Spleen (tissue), 7 donors: ENCODE measurements around the gene LRRC18.

Experiments used
- CTCF ChIP-seq, 11 experiments: fragments of 200-600 bp in 7 of 11; fragments of 450-650 bp in 4 of 11; sonication (generic) in 4 of 11; IDR thresholded peaks in 8 of 11; conservative IDR thresholded peaks in 3 of 11; 1 replicate in 7 of 11; 2 replicates in 4 of 11; pipeline versions ENCODE4 v1.4.0 to v1.8.0; 2016 to 2021; ENCODE audit warnings: antibody characterized with exemption in 11 of 11, inconsistent platforms in 4 of 11, mild to moderate bottlenecking in 1 of 11
- POLR2A ChIP-seq, 3 donors: fragments of 450-650 bp; IDR thresholded peaks; one replicate each; pipeline ENCODE4 v1.5.1; 2017; ENCODE audit warnings: antibody characterized with exemption in 3 of 3, mild to moderate bottlenecking in 1 of 3
- POLR2AphosphoS5 ChIP-seq, 3 donors: sonication (generic); formaldehyde crosslinking; IDR thresholded peaks; one replicate each; pipeline ENCODE4 v1.5.1; 2017; ENCODE audit warnings: antibody characterized with exemption in 3 of 3
- donor health status: DM: no; HTN: no; CAD: no; lungs with moderate emphysema.
- donor health status: DM: no; HTN: no; CAD: no.
- donor health status: DM: no; HTN: no; CAD: no.

GRCh38 chr10:48982584-48982983, 42.9 kb upstream of the LRRC18 start:
- no peak for TF ChIP-seq POLR2A (IDR thresholded peaks at IDR 0.05)
- TF ChIP-seq CTCF (IDR thresholded peaks at IDR 0.05 in 8 of 11, conservative IDR thresholded peaks at IDR 0.05 in 3 of 11): no peak
- no peak for TF ChIP-seq POLR2AphosphoS5 (IDR thresholded peaks at IDR 0.05)
